ENCODE results near the gene TSTD1.

TSTD1 gene

DNA sequence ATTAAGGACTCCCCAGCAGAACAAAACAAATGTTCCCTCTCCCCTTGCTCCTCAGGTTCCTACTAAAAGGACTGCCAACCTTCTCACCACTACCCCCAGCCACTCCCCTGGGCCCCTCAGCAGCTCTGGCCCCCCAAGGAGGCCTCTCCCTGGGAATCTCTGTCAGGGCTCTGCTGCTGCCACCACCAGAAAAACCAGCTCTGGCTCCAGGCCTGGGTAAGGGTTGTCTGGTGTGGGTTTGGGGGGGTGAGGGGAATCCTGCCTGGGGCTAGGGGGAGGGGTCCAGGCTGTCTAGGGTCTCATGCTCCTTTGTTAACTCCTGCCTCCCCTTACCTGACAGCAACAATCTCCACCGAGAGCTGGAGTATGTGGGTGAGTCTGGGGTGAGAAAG lies 45.8 kb upstream of the TSTD1 start:
- no peak for DNase-seq (ENCODE audit: low read depth in 1 of 2, low spot score in 1 of 2)

DNA sequence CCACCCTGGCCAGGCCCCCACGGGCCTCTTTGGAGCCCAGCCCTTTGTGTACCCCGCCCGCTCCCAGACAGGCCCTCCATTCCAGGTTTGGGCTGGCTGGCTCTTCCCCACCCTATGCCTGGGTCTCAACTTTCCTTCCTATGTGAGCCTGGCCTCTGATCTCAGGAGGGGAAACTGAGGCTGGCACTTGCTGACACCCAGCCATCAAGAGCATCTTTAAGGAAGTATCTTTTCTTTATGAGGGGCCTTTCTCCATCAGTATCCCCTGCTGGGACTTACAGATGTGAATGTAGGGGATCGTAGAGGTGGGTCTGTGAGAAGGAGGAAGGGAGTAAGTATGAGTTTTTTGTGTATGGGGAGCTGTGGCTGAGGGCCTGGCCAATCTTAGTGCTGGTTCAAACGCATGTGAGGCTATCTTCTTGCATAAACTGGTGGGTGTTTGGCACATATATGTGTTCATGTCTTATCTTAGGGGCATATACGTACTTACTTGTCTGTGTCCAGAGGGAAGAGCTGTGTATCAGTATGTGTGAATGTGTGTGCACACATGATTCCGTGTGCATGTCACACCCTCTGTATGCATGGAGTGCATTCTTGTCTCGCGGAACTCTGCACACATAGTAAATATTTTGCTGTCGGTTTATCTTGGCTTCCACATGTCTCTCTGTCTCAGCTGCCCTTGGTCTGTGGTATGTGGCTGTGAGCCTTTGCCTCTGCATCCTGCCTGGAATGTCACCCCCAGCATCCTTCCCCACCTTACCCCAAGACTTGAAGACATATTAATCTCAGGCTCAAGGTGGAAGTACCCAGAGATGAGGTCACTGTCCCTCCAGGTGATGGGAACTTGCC lies 45.2 kb upstream of the TSTD1 start:
- Histone ChIP-seq H3K27me3 (ENCODE audit: insufficient read depth, poor library complexity, severe bottlenecking) (no peaks in the 10 kb centered on the region), H3K4me3 (replicated peaks; ENCODE audit: insufficient read depth, low read length) (no peak overlapping the region), H3K27ac (replicated peaks) (peak overlapping the region; percentile 36; the same call in 1 of the 2 replicates)
- DNase-seq (ENCODE audit: low read depth in 1 of 2, low spot score in 1 of 2) = no peak
- TF ChIP-seq, protein P1, sequence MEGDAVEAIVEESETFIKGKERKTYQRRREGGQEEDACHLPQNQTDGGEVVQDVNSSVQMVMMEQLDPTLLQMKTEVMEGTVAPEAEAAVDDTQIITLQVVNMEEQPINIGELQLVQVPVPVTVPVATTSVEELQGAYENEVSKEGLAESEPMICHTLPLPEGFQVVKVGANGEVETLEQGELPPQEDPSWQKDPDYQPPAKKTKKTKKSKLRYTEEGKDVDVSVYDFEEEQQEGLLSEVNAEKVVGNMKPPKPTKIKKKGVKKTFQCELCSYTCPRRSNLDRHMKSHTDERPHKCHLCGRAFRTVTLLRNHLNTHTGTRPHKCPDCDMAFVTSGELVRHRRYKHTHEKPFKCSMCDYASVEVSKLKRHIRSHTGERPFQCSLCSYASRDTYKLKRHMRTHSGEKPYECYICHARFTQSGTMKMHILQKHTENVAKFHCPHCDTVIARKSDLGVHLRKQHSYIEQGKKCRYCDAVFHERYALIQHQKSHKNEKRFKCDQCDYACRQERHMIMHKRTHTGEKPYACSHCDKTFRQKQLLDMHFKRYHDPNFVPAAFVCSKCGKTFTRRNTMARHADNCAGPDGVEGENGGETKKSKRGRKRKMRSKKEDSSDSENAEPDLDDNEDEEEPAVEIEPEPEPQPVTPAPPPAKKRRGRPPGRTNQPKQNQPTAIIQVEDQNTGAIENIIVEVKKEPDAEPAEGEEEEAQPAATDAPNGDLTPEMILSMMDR (IDR thresholded peaks at IDR 0.05; ENCODE audit: insufficient read depth, low read length) = no peak
- TF ChIP-seq GABPA (IDR thresholded peaks at IDR 0.05; ENCODE audit: low read depth) (no peak), SPI1 (IDR thresholded peaks at IDR 0.05; ENCODE audit: borderline replicate concordance, low read depth) (no peak), POLR2AphosphoS5 (IDR thresholded peaks at IDR 0.05; ENCODE audit: low read depth) (no peak)
- TF ChIP-seq, protein P2, sequence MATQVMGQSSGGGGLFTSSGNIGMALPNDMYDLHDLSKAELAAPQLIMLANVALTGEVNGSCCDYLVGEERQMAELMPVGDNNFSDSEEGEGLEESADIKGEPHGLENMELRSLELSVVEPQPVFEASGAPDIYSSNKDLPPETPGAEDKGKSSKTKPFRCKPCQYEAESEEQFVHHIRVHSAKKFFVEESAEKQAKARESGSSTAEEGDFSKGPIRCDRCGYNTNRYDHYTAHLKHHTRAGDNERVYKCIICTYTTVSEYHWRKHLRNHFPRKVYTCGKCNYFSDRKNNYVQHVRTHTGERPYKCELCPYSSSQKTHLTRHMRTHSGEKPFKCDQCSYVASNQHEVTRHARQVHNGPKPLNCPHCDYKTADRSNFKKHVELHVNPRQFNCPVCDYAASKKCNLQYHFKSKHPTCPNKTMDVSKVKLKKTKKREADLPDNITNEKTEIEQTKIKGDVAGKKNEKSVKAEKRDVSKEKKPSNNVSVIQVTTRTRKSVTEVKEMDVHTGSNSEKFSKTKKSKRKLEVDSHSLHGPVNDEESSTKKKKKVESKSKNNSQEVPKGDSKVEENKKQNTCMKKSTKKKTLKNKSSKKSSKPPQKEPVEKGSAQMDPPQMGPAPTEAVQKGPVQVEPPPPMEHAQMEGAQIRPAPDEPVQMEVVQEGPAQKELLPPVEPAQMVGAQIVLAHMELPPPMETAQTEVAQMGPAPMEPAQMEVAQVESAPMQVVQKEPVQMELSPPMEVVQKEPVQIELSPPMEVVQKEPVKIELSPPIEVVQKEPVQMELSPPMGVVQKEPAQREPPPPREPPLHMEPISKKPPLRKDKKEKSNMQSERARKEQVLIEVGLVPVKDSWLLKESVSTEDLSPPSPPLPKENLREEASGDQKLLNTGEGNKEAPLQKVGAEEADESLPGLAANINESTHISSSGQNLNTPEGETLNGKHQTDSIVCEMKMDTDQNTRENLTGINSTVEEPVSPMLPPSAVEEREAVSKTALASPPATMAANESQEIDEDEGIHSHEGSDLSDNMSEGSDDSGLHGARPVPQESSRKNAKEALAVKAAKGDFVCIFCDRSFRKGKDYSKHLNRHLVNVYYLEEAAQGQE (IDR thresholded peaks at IDR 0.05; ENCODE audit: insufficient replicate concordance, low read depth) = no peak

More for the DNA sequence above, 45.8 kb upstream of the TSTD1 start:
- H3K27ac ChIP-seq (replicated peaks) = no peak overlapping the region
- TF ChIP-seq SPI1 (IDR thresholded peaks at IDR 0.05; ENCODE audit: borderline replicate concordance, low read depth) (no peak), POLR2AphosphoS5 (IDR thresholded peaks at IDR 0.05; ENCODE audit: low read depth) (no peak), GABPA (IDR thresholded peaks at IDR 0.05; ENCODE audit: low read depth) (no peak)
- TF ChIP-seq, protein P1 (IDR thresholded peaks at IDR 0.05; ENCODE audit: insufficient read depth, low read length) = no peak
- TF ChIP-seq, protein P2 (IDR thresholded peaks at IDR 0.05; ENCODE audit: insufficient replicate concordance, low read depth) = no peak
- H3K27me3 ChIP-seq (ENCODE audit: insufficient read depth, poor library complexity, severe bottlenecking) = no peaks in the 10 kb centered on the region
- H3K4me3 ChIP-seq (replicated peaks; ENCODE audit: insufficient read depth, low read length) = no peak overlapping the region

DNA sequence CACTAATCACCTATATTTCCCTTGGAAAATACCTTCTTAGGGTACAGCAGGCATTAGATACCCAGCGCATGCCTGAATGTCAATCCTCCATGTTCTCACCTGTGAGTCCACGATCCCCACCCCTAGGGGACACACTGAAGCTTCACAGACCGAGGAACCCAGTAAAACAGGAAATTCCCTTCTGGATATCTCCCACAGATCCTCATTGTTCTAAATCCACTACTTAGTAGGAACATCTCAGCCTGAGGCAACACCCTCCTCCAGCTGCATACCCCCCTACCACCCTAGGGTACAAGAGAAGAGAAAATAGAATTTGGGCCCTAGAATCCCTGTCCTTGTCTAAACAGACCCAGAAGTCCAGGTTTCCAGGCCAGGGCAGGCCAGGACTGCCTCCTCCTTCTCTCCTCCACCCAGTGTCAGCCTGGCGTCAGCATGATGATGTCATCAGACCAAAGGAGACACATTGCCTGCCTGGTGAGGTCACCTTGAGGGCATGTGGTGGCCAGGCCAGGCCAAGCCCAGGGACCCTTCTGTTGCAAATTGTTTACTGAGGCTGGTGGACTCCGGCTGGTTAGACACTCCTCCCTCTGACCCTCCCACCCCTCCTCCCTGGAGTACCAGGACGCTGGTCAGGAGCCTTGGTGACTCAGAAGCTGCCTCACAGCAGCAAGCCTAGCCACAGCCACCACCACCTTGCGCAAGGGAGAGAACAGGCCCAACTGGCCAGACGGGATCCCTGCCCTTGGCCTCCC lies 44.4 kb upstream of the TSTD1 start:
- DNase-seq (ENCODE audit: low read depth in 1 of 2, low spot score in 1 of 2) = peak; percentile 84 to 95

More for the DNA sequence above, 44.4 kb upstream of the TSTD1 start:
- Histone ChIP-seq H3K27me3 (ENCODE audit: insufficient read depth, poor library complexity, severe bottlenecking) (no peaks in the 10 kb centered on the region), H3K4me3 (replicated peaks; ENCODE audit: insufficient read depth, low read length) (no peak overlapping the region), H3K27ac (replicated peaks) (peak overlapping the region; percentile 36; the same call in 1 of the 2 replicates)
- TF ChIP-seq SPI1 (IDR thresholded peaks at IDR 0.05; ENCODE audit: borderline replicate concordance, low read depth) (no peak), POLR2AphosphoS5 (IDR thresholded peaks at IDR 0.05; ENCODE audit: low read depth) (peak; percentile 24; the same call in 1 of the 2 replicates)
- TF ChIP-seq, protein P1 (IDR thresholded peaks at IDR 0.05; ENCODE audit: insufficient read depth, low read length) = no peak

Measured in HL-60 (cell line).